ENCODE results near the gene GPR18. TPM values are rescaled to one million over a fixed set of nuclear protein-coding genes. Genes with fewer than 3 reads are reported as not detected.

Gene GPR18
- polyA plus RNA-seq, 1 donor, result 0.14 TPM

DNA sequence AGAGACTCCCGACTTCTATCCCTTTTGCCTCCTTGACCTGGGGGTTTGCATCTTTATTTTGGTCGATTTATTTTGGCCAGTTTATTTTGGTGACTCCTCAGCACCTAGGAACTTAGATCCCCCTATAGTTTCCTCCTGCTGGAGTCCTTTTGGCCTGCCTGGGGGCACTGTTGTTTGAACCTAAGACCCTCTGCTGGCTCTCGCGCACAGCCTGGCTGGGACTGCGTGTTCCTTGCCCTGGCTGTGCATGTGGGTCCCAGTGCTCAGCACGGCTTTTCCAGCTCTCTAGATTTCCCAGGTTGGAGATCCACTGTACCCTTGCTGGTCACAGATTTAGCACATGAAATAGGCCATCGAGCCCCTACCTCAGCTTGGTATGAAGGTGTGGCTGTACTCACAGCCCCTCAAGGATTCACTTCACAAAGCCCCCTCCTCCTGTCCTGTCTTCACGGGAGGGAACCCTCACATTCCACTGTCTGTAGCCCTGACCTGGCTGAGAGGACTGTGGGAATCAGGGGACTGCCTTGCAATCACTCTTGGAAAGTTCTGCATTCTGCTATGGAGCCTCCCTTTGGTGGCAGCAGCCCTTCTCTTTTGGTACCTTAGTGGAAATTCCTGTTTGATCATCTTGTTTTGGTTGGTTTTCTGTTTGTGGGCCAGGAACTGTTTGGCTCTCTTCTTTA, 49.2 kb downstream of the GPR18 start:
- DNase-seq (ENCODE audit: low read depth), result no peak

DNA sequence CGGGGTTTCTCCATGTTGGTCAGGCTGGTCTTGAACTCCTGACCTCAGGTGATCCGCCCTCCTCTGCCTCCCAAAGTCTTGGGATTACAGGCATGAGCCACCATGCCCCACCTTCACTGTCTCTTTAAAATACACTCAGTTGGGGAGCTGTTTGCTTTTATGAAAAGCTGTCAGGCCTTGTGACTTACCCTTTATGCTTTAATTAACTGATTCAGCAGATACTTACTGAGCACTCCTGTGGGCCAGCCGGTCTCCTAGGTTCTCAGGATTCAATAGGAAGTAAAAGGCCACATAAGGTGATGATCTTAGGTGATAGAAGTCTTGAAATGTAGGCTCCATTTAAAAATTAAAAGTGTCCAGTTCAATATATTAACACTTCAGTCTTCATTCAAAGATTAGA, 50.0 kb downstream of the GPR18 start:
- no peak for DNase-seq (ENCODE audit: low read depth)

DNA sequence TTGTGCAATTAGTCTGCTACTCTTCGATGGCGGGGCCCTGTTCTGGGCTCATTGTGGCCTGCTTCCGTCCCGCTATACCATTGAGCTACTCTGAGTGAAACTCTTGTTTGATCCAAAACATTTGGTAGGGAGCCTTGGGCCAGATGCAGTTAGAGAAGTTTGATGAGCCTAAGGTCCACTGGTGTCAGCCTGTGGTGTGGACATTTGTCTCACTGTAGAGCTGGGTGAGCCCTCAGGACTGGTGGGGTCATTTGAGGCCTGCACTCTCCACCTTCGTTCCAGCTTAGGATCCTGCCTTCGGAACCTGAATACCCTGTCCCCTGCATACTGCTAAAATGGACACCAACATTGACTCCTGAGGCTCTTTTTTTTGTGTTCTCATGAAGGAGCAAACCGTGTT, 50.7 kb downstream of the GPR18 start:
- no peak for DNase-seq (ENCODE audit: low read depth)

DNA sequence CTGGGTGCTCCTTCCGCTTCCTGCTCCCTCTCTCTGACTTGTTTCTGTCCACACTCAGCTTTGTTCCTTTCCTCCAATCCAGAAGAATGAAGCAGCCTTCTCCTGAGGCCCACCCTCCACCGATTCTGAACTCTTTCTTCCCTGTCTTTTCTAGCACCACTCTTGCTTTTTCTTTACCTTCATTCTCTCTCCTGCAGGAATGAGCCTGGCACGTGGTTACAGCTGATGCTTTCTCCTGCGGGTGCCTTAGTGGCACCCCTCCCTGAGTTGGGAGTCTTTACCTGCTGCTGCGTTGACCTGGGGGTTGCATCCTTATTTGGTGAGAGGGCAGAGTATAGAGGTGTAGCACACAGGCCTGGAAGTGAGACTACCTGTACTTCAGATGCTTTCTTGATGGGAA, 51.3 kb downstream of the GPR18 start:
- DNase-seq (ENCODE audit: low read depth), result no peak

GRCh38 chr13:99206226-99206625, 52.0 kb downstream of the GPR18 start:
- DNase-seq (ENCODE audit: low read depth), result no peak

DNA sequence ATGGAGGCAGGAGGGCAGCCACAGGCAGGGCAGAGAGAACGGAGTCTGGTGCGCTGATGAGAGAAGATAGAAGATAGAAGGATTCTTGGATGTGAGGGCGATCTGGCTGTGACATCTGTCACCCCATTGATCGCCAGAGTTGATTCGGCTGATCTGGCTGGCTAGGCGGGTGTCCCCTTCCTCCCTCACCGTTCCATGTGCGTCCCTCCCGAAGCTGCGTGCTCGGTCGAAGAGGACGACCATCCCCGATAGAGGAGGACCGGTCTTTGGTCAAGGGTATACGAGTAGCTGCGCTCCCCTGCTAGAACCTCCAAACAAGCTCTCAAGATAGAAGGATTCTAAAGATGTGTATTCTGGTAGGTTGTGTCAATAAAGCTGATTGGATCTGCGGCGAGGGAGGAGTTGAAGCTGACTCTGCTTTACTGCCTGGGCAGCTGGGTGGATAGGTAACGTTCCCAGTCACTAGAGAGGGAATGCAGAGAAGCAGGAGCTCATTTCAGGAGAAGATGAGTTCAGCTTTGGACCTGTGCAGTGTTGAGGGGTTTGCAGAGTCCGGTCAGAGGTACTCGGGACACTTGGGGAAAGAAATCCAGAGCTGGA, 52.5 kb downstream of the GPR18 start:
- DNase-seq (ENCODE audit: low read depth), result no peak

Other genes starting within 250 kb of the GPR18 start
- 97.0 TPM for gene UBAC2, start 57.5 kb downstream of the GPR18 start, polyA plus RNA-seq (ENCODE audit: insufficient read length)
- gene GPR183, start 49.0 kb upstream of the GPR18 start, polyA plus RNA-seq (ENCODE audit: insufficient read length), result 3.2 TPM
- 71.0 TPM for gene TM9SF2, start 243.1 kb upstream of the GPR18 start, polyA plus RNA-seq (ENCODE audit: insufficient read length)